BLaER1 treated with 17β-estradiol and CSF1 and Interleukin-3, amounts not matched to agents 10 nM and 100 nM (cell line): ENCODE measurements around the gene TAF15.

Experiments used
- H3K27ac ChIP-seq, 11 experiments: shearing (Covaris generic); formaldehyde crosslinking; 2 replicates each; pipeline ENCODE4 v1.8.1; 2022
- H3K27me3 ChIP-seq, 11 experiments: shearing (Covaris generic); formaldehyde crosslinking; 2 replicates each; pipeline ENCODE4 v1.8.1; 2022
- H3K36me3 ChIP-seq, 11 experiments: shearing (Covaris generic); formaldehyde crosslinking; 2 replicates each; pipeline ENCODE4 v1.8.1; 2022
- H3K4me1 ChIP-seq, 10 experiments: shearing (Covaris generic); formaldehyde crosslinking; 2 replicates each; pipeline ENCODE4 v1.8.1; 2022
- H3K4me2 ChIP-seq, 11 experiments: shearing (Covaris generic); formaldehyde crosslinking; 2 replicates each; pipeline ENCODE4 v1.8.1; 2022
- H3K4me3 ChIP-seq, 10 experiments: shearing (Covaris generic); formaldehyde crosslinking; 2 replicates each; pipeline ENCODE4 v1.8.1; 2022
- H3K9ac ChIP-seq, 11 experiments: shearing (Covaris generic); formaldehyde crosslinking; 2 replicates each; pipeline ENCODE4 v1.8.1; 2022
- H3K9me3 ChIP-seq, 11 experiments: shearing (Covaris generic); formaldehyde crosslinking; replicated peaks in 1 of 11; 2 replicates each; pipeline ENCODE4 v1.8.1; 2022
- H4K20me1 ChIP-seq, 11 experiments: shearing (Covaris generic); formaldehyde crosslinking; 2 replicates each; pipeline ENCODE4 v1.8.1; 2022
- Cebpa-rat ChIP-seq, 11 experiments: shearing (Covaris generic); IDR thresholded peaks; 2 replicates each; pipeline ENCODE4 v1.8.1; 2022

Gene TAF15

DNA sequence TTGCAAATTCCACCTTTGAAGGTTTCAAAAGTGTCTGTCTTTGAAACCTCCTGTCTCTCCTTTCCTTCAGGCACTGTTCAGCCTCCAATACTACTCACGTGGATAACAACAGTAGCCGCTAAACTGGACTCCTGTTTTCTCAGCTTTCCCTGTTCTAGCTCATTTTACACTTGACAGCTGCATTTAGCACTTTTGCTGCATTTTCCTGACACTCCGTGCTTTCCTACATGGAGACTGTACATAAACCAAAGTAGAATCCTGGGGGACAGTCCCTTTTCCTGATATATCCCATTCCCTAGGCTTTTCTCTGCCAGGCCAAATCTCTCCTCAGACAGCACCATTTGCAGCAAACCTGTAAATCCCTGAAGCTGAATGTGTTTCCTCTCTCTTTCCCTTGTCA, 67.2 kb downstream of the TAF15 start:
- H3K27me3 ChIP-seq = no peaks in the 10 kb centered on the region
- peak overlapping the region in 2 of 11 experiments; percentile 2 to 40; a peak in 1 of 22 replicates for H3K9ac ChIP-seq
- H3K9me3 ChIP-seq = peaks cover 0 to 8% (median 4%) of the 10 kb centered on the region in 11 experiments; a peak in 7 of 22 replicates
- TF ChIP-seq Cebpa-rat (IDR thresholded peaks at IDR 0.05) = no peak
- H3K27ac ChIP-seq = peak overlapping the region in 2 of 11 experiments; percentile 2 to 73; a peak in 2 of 22 replicates
- H3K36me3 ChIP-seq = peaks cover 0 to 14% (median 0%) of the 10 kb centered on the region in 11 experiments; a peak in 1 of 22 replicates
- H3K4me3 ChIP-seq = no peak overlapping the region
- no peaks in the 10 kb centered on the region for H4K20me1 ChIP-seq
- peaks cover 71 to 90% (median 81%) of the 10 kb centered on the region in 10 experiments for H3K4me1 ChIP-seq
- H3K4me2 ChIP-seq = peak overlapping the region in 10 of 11 experiments; percentile 51 to 90 (median 73); a peak in 17 of 22 replicates

GRCh38 chr17:35877345-35878029, 68.2 kb downstream of the TAF15 start:
- no peaks in the 10 kb centered on the region for H4K20me1 ChIP-seq
- H3K4me3 ChIP-seq = no peak overlapping the region
- peak overlapping the region in 1 of 11 experiments; percentile 40; a peak in 1 of 22 replicates for H3K9ac ChIP-seq
- H3K9me3 ChIP-seq = peaks cover 0 to 16% (median 7%) of the 10 kb centered on the region in 11 experiments; a peak in 8 of 22 replicates
- H3K36me3 ChIP-seq = peaks cover 0 to 14% (median 0%) of the 10 kb centered on the region in 11 experiments; a peak in 1 of 22 replicates
- TF ChIP-seq Cebpa-rat (IDR thresholded peaks at IDR 0.05) = no peak
- peak overlapping the region; percentile 48 to 90 (median 75); a peak in 21 of 22 replicates for H3K4me2 ChIP-seq
- peaks cover 62 to 86% (median 74%) of the 10 kb centered on the region in 10 experiments for H3K4me1 ChIP-seq
- H3K27me3 ChIP-seq = no peaks in the 10 kb centered on the region
- H3K27ac ChIP-seq = peak overlapping the region in 5 of 11 experiments; percentile 8 to 84 (median 80); a peak in 8 of 22 replicates

DNA sequence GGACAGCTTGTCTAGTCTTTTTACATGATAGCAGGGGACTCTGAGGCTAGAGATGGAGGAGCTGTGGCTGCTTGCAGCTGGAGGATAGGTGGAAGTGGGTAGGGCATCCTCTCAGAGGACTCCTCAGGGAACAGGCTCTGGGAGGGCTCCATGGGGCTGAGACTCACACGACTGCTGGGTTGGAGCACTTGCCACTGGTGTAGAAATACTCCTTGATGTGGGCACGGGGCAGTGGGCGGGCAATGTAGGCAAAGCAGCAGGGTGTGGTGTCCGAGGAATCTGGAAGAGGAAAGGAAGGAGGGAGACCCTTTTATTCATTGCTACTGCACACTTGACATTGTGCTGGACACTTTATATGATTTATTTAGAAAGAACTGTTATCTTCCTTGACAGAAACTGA, 69.1 kb downstream of the TAF15 start:
- peak overlapping the region; percentile 48 to 90 (median 75) for H3K4me2 ChIP-seq
- H3K27ac ChIP-seq = peak overlapping the region in 10 of 11 experiments; percentile 71 to 89 (median 79); a peak in 19 of 22 replicates
- no peaks in the 10 kb centered on the region for H4K20me1 ChIP-seq
- H3K9ac ChIP-seq = peak overlapping the region in 9 of 11 experiments; percentile 17 to 67 (median 43); a peak in 9 of 22 replicates
- peaks cover 0 to 14% (median 0%) of the 10 kb centered on the region in 11 experiments; a peak in 1 of 22 replicates for H3K36me3 ChIP-seq
- H3K4me1 ChIP-seq = peaks cover 57 to 78% (median 67%) of the 10 kb centered on the region in 10 experiments
- H3K27me3 ChIP-seq = no peaks in the 10 kb centered on the region
- TF ChIP-seq Cebpa-rat (IDR thresholded peaks at IDR 0.05) = no peak
- H3K4me3 ChIP-seq = peak overlapping the region in 7 of 10 experiments; percentile 13 to 56 (median 49); a peak in 8 of 20 replicates
- H3K9me3 ChIP-seq = peaks cover 0 to 16% (median 8%) of the 10 kb centered on the region in 11 experiments; a peak in 8 of 22 replicates

DNA sequence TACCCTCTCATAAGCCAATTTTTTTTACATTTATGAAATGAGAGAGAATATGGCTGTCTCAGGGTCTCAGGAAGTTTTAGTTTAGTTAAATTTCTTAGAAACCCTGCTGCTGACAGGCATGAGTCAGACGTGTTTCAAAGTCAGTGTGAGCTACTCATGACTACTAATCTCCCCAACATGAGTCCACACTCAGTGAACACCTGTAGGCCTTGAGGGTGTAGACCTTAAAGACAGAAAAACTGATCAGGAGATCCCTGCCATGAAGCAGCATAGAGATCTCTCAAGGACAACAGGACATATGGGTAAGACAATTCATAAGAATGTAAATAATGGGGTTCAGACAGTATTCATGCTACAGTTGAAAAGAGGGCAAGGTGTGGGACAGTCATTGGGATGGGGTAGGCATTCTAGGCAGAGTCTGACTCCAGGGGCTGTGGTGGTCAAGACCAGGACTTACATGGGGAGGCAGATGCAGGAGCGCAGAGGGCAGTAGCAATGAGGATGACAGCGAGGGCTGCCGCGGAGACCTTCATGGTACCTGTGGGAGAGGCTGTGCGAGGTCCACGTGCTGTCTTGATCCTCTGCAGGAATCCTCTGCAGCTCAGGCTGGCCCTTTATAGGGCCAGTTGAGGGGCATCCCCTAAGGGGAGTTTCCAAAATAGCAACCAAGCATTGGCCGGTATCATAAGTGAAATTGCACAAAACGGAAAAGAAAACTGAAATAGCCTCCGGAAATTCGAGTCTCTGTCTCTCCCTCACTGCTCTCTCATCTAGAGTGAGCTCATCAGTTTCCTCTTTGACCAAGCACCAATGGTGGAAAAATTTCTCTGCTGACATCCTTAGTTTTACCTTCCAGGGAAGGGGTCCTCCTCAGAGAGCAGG, 70.7 kb downstream of the TAF15 start, which contains the start of gene CCL5:
Gene CCL5 (minus strand): TSS at position 588 of the 882 bp plus-strand sequence.
- peak within 1 kb of the TSS in 8 of 10 experiments; percentile 35 to 56 (median 47); a peak in 15 of 20 replicates for H3K4me3 ChIP-seq
- H3K27me3 ChIP-seq = no peaks in the 10 kb centered on the region
- H3K9ac ChIP-seq = peak within 1 kb of the TSS in 10 of 11 experiments; percentile 55 to 72 (median 64); a peak in 20 of 22 replicates
- TF ChIP-seq Cebpa-rat (IDR thresholded peaks at IDR 0.05) = peak in 6 of 11 experiments; percentile 18 to 82 (median 41); a peak in 7 of 22 replicates
- H4K20me1 ChIP-seq = no peaks in the 10 kb centered on the region
- H3K9me3 ChIP-seq = peaks cover 0 to 16% (median 8%) of the 10 kb centered on the region in 11 experiments; a peak in 8 of 22 replicates
- H3K4me2 ChIP-seq = peak within 1 kb of the TSS; percentile 48 to 90 (median 75)
- H3K36me3 ChIP-seq = no peaks in the 10 kb centered on the region
- H3K4me1 ChIP-seq = peaks cover 57 to 68% (median 65%) of the 10 kb centered on the region in 10 experiments
- peak within 1 kb of the TSS; percentile 26 to 89 (median 78); a peak in 21 of 22 replicates for H3K27ac ChIP-seq

DNA sequence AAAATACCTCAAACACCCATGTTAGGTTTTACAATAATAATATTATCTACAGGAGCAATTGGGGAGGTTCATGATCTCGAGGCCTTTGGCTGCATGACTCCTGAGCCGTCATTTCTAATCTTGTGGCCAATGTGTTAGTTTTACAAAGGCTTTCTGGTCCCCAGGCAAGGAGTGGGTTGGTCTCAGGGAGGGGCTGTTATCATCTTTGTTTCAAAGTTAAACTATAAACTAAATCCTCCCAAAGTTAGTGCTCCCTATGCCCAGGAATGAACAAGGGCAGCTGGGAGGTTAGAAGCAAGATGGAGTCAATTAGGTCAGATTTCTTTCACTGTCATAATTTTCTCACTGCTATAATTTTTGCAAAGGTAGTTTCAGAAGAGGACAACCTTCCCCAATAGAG, 80.0 kb downstream of the TAF15 start:
- Histone ChIP-seq H3K9me3 (peaks cover 0 to 5% (median 0%) of the 10 kb centered on the region in 11 experiments; a peak in 2 of 22 replicates), H3K4me3 (no peak overlapping the region), H3K36me3 (no peaks in the 10 kb centered on the region), H3K4me2 (no peak overlapping the region), H3K27ac (no peak overlapping the region), H4K20me1 (no peaks in the 10 kb centered on the region), H3K9ac (no peak overlapping the region), H3K27me3 (no peaks in the 10 kb centered on the region), H3K4me1 (peaks cover 8 to 44% (median 22%) of the 10 kb centered on the region in 10 experiments; a peak in 19 of 20 replicates)
- no peak for TF ChIP-seq Cebpa-rat (IDR thresholded peaks at IDR 0.05)

DNA sequence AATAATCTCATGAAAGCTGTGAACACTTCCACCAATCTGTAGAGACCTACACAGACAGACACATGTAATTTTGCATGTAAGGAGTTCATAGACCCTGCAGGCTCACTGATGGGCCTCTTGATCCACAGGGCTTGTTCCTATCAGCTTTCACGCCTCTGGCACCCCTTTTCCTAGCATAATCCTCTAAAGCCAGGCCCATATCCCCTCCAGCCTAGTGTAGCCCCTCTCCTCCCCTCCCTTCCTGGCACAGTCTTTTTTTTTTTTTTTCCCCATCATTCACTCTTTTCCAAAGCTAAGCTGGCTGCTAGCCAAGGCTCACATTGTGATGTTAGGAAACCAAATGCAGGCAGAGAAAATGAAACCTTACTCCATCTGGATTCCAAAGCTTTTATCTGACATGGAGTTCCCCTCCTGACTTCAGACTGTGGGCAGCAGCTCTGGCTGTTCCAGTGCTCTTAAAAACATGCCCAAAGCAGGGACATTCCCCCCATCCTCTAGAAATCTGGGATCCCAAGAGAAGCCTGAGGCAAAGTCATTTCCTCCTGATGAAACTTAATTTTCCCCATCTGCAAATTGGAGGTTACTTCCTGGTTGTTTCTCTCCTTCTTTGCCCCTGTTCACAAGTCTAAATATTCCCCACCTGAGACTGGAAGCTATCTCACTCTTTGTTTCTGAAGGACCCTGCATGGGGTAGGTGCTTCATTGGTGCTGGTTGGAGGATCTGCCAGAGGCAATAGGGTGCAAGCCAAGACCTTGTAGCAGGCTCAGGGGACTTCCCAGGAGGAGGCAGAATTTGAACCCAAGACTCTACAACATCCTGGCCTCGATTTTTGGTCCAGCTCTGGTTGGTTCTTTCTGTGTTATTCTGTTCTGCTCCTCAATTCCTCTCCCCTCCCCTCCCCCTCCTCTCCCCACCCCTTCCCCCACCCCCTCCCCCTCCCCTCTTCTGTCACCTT, 80.8 kb downstream of the TAF15 start:
- Histone ChIP-seq H3K36me3 (no peaks in the 10 kb centered on the region), H3K9ac (no peak overlapping the region), H3K9me3 (peaks cover 0 to 6% (median 0%) of the 10 kb centered on the region in 11 experiments; a peak in 2 of 22 replicates), H3K27ac (peak overlapping the region in 3 of 11 experiments; percentile 42 to 48 (median 47); a peak in 3 of 22 replicates), H3K27me3 (no peaks in the 10 kb centered on the region), H4K20me1 (no peaks in the 10 kb centered on the region), H3K4me1 (peaks cover 8 to 45% (median 22%) of the 10 kb centered on the region in 10 experiments; a peak in 19 of 20 replicates), H3K4me2 (peak overlapping the region in 5 of 11 experiments; percentile 42 to 51 (median 47); a peak in 10 of 22 replicates), H3K4me3 (no peak overlapping the region)
- TF ChIP-seq Cebpa-rat (IDR thresholded peaks at IDR 0.05) = no peak

DNA sequence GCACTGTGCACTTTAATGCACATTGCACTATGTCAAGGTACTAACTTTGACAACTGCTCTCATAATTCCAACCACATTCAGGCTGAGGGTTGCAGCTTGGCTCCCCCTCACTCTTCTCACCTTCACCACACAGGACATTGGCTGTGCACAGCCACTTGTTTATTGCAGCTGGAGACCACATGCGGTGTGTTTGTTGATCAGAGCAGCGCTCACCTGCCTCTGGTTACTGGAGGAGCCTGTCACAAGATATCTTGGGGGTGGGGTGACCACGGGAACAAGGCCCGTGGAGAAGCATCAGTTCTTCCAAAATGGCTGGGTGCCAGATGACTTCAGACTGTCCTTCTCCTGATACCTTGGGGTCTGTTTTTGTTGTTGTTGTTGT, 81.5 kb downstream of the TAF15 start:
- Histone ChIP-seq H3K4me2 (peak overlapping the region in 1 of 11 experiments; percentile 73; a peak in 1 of 22 replicates), H3K9me3 (peaks cover 0 to 6% (median 0%) of the 10 kb centered on the region in 11 experiments; a peak in 2 of 22 replicates), H3K4me3 (no peak overlapping the region), H3K36me3 (no peaks in the 10 kb centered on the region), H3K4me1 (peaks cover 8 to 52% (median 26%) of the 10 kb centered on the region in 10 experiments; a peak in 19 of 20 replicates), H3K9ac (no peak overlapping the region), H3K27me3 (no peaks in the 10 kb centered on the region), H3K27ac (no peak overlapping the region), H4K20me1 (no peaks in the 10 kb centered on the region)
- TF ChIP-seq Cebpa-rat (IDR thresholded peaks at IDR 0.05) = no peak
